ENCODE data around the gene CCDC183. TPM values are rescaled to one million over a fixed set of nuclear protein-coding genes. Genes with fewer than 3 reads are reported as not detected.
"Not testable (repeated sequence)": the region's sequence is repeated elsewhere in the genome, so short reads cannot be mapped to it uniquely, and the experiment has no call there.

CCDC183 gene
- total RNA-seq, 4 donors from 2014 or later: 2.0 TPM; not detected in 2

GRCh38 chr9:136794281-136794999 is 1.7 kb upstream of the CCDC183 start:
- TF ChIP-seq POLR2A (IDR thresholded peaks at IDR 0.05) (no peak), CTCF (IDR thresholded peaks at IDR 0.05) (no peak)
- DNase-seq: no peak
- Histone ChIP-seq H3K36me3 (no peaks in the 10 kb centered on the region), H3K4me3 (no peak overlapping the region), H3K27me3 (peaks cover 6 to 9% of the 10 kb centered on the region in 2 donors), H3K9me3 (no peaks in the 10 kb centered on the region), H3K27ac (no peak overlapping the region), H3K4me1 (peaks cover 3 to 9% of the 10 kb centered on the region in 2 donors)
- intact Hi-C loops (cut with DNase I; ENCODE audit: low total_unique reads): no loop called here

GRCh38 chr9:136795000-136795348 is 1.2 kb upstream of the CCDC183 start:
- no peak for TF ChIP-seq POLR2A (IDR thresholded peaks at IDR 0.05)
- intact Hi-C loops (cut with DNase I; ENCODE audit: low total_unique reads): no loop called here
- no peak for DNase-seq
- no peak overlapping the region for H3K4me3 ChIP-seq
- peaks cover 12% of the 10 kb centered on the region in 2 donors for H3K27me3 ChIP-seq
- H3K9me3 ChIP-seq: no peaks in the 10 kb centered on the region
- H3K27ac ChIP-seq: no peak overlapping the region
- peaks cover 3 to 15% of the 10 kb centered on the region in 2 donors for H3K4me1 ChIP-seq
- H3K36me3 ChIP-seq: no peaks in the 10 kb centered on the region

- intact Hi-C loops (cut with DNase I; ENCODE audit: low total_unique reads); H3K9me3 ChIP-seq; H3K27ac ChIP-seq; H3K36me3 ChIP-seq; DNase-seq; H3K4me3 ChIP-seq: not testable (repeated sequence)
- Histone ChIP-seq H3K4me1 (peaks cover 3 to 21% of the 10 kb centered on the region in 2 donors), H3K27me3 (peaks cover 17 to 29% of the 10 kb centered on the region in 2 donors)
Measured at GRCh38 chr9:136796775-136797347, 723 bp downstream of the CCDC183 start.

GRCh38 chr9:136798708-136799078 is 2.6 kb downstream of the CCDC183 start:
- intact Hi-C loops (cut with DNase I; ENCODE audit: low total_unique reads): no loop called here
- no peak for TF ChIP-seq CTCF (IDR thresholded peaks at IDR 0.05)
- H3K27ac ChIP-seq: no peak overlapping the region

GRCh38 chr9:136799079-136799853 is 3.1 kb downstream of the CCDC183 start:
- peak overlapping the region in 1 of 2 donors; percentile 19 for H3K4me3 ChIP-seq
- H3K9me3 ChIP-seq: no peaks in the 10 kb centered on the region
- H3K36me3 ChIP-seq: no peaks in the 10 kb centered on the region
- intact Hi-C loops (cut with DNase I; ENCODE audit: low total_unique reads): no loop called here
- DNase-seq: no peak
- H3K27ac ChIP-seq: no peak overlapping the region
- peaks cover 0 to 17% of the 10 kb centered on the region in 2 donors for H3K4me1 ChIP-seq
- peaks cover 17 to 32% of the 10 kb centered on the region in 2 donors for H3K27me3 ChIP-seq
- TF ChIP-seq CTCF (IDR thresholded peaks at IDR 0.05): no peak
- TF ChIP-seq POLR2A (IDR thresholded peaks at IDR 0.05): no peak

More at GRCh38 chr9:136798708-136799078, 2.6 kb downstream of the CCDC183 start:
- no peaks in the 10 kb centered on the region for H3K36me3 ChIP-seq
- no peak for DNase-seq
- H3K4me3 ChIP-seq: no peak overlapping the region
- H3K27me3 ChIP-seq: peaks cover 17 to 32% of the 10 kb centered on the region in 2 donors
- peaks cover 0 to 17% of the 10 kb centered on the region in 2 donors for H3K4me1 ChIP-seq
- H3K9me3 ChIP-seq: no peaks in the 10 kb centered on the region

Data from uterus (tissue), 4 donors.